OCI-LY7 (cell line): ENCODE data around the gene PLXNA1. TPM values are rescaled to one million over a fixed set of nuclear protein-coding genes. Genes with fewer than 3 reads are reported as not detected.

Source experiments
- BruUV-seq: library from RNA; stranded (reverse); fragments of 400-500 nt; replicated peaks from 2 replicates; lab custom pipeline; 2021; lab: Mats Ljungman, UMichigan
- CTCF ChIA-PET: fragments of 300-600 bp; sonication (Branson Sonifier 250); formaldehyde crosslinking; loops from one replicate; lab custom pipeline; 2022; ENCODE audit warnings: antibody characterized with exemption; ENCODE audit not compliant: unreplicated experiment; lab: Charles Lee
- POLR2A ChIA-PET: fragments of 300-600 bp; sonication (Branson Sonifier 250); formaldehyde crosslinking; loops from one replicate; lab custom pipeline; 2022; ENCODE audit warnings: antibody characterized with exemption; lab: Charles Lee
- DNase-seq: peaks from one replicate; pipeline ENCODE4 v3.0.0-alpha.2; 2015; ENCODE audit warnings: low spot score
- H2AFZ ChIP-seq: fragments of 200-600 bp; sonication (generic), shearing (Covaris generic); 2 replicates; pipeline ENCODE4 v1.6.1; 2014; ENCODE audit warnings: mild to moderate bottlenecking, antibody characterized with exemption, low read length, moderate library complexity
- H3K27ac ChIP-seq: fragments of 200-600 bp; sonication (generic); 2 replicates; pipeline ENCODE4 v1.5.1; 2014; ENCODE audit warnings: mixed run types, low read depth, mild to moderate bottlenecking, moderate library complexity, low read length, inconsistent platforms; ENCODE audit not compliant: poor library complexity, severe bottlenecking
- H3K36me3 ChIP-seq: fragments of 200-600 bp; sonication (generic); 2 replicates; pipeline ENCODE4 v1.6.1; 2014; ENCODE audit warnings: mild to moderate bottlenecking, antibody characterized with exemption, low read length, moderate library complexity, mixed read lengths; ENCODE audit not compliant: insufficient read depth
- H3K4me1 ChIP-seq: fragments of 200-600 bp; sonication (generic); 2 replicates; pipeline ENCODE4 v1.5.1; 2014; ENCODE audit warnings: mild to moderate bottlenecking, low read length; ENCODE audit not compliant: insufficient read depth, poor library complexity, severe bottlenecking
- H3K4me2 ChIP-seq: fragments of 200-600 bp; sonication (generic); 2 replicates; pipeline ENCODE4 v1.6.1; 2014; ENCODE audit warnings: mild to moderate bottlenecking, low read length
- H3K4me3 ChIP-seq: fragments of 200-600 bp; sonication (generic); 2 replicates; pipeline ENCODE4 v1.5.1; 2014; ENCODE audit warnings: mild to moderate bottlenecking, low read depth, low read length; ENCODE audit not compliant: poor library complexity, severe bottlenecking
- H3K79me2 ChIP-seq: fragments of 200-600 bp; sonication (generic); 2 replicates; pipeline ENCODE4 v1.6.1; 2016; ENCODE audit warnings: low read depth, mild to moderate bottlenecking, low read length, moderate library complexity, mixed read lengths; ENCODE audit not compliant: insufficient read depth
- H3K9me2 ChIP-seq: fragments of 200-600 bp; sonication (generic); 2 replicates; pipeline ENCODE4 v1.6.1; 2016; ENCODE audit warnings: mild to moderate bottlenecking, low read length, mixed read lengths; ENCODE audit not compliant: insufficient read depth
- H3K9me3 ChIP-seq: fragments of 200-600 bp; sonication (generic); 2 replicates; pipeline ENCODE4 v1.6.1; 2014; ENCODE audit warnings: mild to moderate bottlenecking, mixed run types, low read length, mixed read lengths
- H4K20me1 ChIP-seq: fragments of 200-600 bp; sonication (generic); 2 replicates; pipeline ENCODE4 v1.6.1; 2014; ENCODE audit warnings: mild to moderate bottlenecking, antibody characterized with exemption, low read length, moderate library complexity, mixed read lengths; ENCODE audit not compliant: insufficient read depth
- EZH2phosphoT487 ChIP-seq: fragments of 200-600 bp; sonication (generic); IDR thresholded peaks from 2 replicates; pipeline ENCODE4 v1.6.1; 2018; ENCODE audit warnings: low read depth, borderline replicate concordance, mild to moderate bottlenecking, mixed run types, antibody characterized with exemption, low read length, moderate library complexity, mixed read lengths
- intact Hi-C: fragments of 100-400 bp; cut with micrococcal nuclease; formaldehyde crosslinking; loops from one replicate; pipeline ENCODE4 v1.10.0; 2022; ENCODE audit not compliant: unreplicated experiment
- total RNA-seq, 2 experiments: library from RNA; depleted of rRNA in 1 of 2; stranded (reverse); fragments of >200 nt in 1 of 2; shearing (Covaris generic) in 1 of 2; gene quantifications; 2 replicates each; pipeline ENCODE4 v1.2.3, GENCODE V29; 2014 to 2022
- TF ChIP-seq, protein P1 (sequence below): fragments of 200-600 bp; sonication (generic); conservative IDR thresholded peaks from 2 replicates; pipeline ENCODE4 v1.5.1; 2014; ENCODE audit warnings: mild to moderate bottlenecking, antibody characterized with exemption, low read length, moderate library complexity, mixed read lengths

Gene PLXNA1
- total RNA-seq, 2 experiments from 2014 or later, result 3.6 to 4.4 TPM

DNA sequence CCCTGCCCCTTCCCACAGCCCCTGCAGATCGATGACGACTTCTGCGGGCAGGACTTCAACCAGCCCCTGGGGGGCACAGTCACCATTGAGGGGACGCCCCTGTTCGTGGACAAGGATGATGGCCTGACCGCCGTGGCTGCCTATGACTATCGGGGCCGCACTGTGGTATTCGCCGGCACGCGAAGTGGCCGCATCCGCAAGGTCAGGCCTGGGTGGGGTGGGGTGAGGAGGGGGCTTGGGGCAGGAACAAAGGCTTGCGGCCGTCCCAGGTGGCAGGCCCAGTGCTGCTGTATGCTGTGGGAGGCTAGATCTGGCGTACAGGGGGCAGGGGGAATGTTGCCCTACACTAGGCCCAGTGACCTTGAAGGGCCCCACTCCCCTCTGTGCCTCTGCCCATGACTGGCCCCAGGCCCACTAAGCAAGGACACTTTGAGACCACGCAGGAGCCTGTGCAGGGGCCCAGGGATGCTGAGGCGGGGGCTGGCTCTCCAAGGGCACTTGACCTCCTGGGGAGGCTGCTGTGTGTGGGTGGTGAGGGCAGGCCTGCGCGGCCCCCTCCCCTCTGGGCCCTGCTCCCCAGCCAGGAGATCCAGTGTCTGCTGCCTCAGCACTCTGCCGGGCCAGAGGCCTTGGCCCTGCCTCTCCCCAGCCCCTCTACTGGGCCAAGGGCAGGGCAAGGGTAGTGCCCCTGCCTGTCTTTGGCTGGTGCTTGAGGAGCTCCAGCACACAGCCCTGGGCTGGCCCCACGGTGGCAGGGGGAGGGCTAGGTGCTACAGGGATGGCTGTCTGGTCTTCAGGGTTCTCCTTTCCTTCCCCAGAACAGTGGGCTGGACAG is 8.7 kb downstream of the PLXNA1 start:
- no peak overlapping the region for H3K27ac ChIP-seq
- no peaks in the 10 kb centered on the region for H4K20me1 ChIP-seq
- no peaks in the 10 kb centered on the region for H3K36me3 ChIP-seq
- no peak overlapping the region for H2AFZ ChIP-seq
- ChIA-PET CTCF (no interaction called here), POLR2A (no interaction called here)
- no peaks in the 10 kb centered on the region for H3K79me2 ChIP-seq
- no peaks in the 10 kb centered on the region for H3K4me1 ChIP-seq
- H3K9me3 ChIP-seq, result no peaks in the 10 kb centered on the region
- no peak for DNase-seq
- H3K4me2 ChIP-seq, result no peak overlapping the region
- no peak overlapping the region for H3K4me3 ChIP-seq
- BruUV-seq, result no TSS peak
- intact Hi-C loops, result no loop called here
- H3K9me2 ChIP-seq, result no peaks in the 10 kb centered on the region
- no peak for TF ChIP-seq EZH2phosphoT487
- TF ChIP-seq, protein P1, sequence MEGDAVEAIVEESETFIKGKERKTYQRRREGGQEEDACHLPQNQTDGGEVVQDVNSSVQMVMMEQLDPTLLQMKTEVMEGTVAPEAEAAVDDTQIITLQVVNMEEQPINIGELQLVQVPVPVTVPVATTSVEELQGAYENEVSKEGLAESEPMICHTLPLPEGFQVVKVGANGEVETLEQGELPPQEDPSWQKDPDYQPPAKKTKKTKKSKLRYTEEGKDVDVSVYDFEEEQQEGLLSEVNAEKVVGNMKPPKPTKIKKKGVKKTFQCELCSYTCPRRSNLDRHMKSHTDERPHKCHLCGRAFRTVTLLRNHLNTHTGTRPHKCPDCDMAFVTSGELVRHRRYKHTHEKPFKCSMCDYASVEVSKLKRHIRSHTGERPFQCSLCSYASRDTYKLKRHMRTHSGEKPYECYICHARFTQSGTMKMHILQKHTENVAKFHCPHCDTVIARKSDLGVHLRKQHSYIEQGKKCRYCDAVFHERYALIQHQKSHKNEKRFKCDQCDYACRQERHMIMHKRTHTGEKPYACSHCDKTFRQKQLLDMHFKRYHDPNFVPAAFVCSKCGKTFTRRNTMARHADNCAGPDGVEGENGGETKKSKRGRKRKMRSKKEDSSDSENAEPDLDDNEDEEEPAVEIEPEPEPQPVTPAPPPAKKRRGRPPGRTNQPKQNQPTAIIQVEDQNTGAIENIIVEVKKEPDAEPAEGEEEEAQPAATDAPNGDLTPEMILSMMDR, result no peak

DNA sequence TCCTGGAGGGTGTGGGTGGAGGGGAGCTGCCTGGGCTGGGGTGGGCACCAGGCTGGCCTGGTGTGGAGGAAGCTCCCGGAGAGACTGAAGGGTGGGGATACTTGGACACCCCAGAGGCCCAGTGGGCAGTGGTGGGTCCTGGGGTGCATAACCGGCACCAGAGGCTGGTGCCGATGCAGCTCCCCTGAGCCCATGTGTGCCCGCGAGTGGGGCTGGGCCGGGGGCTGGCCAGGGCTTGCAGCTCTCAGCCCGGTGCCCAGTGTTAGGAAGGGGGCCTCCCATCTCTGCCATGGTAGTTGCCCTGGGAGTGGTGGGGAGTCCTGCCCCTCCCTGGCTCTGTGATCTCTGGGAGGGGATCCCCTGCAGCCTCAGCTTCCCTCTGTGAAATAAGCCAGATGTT is 9.3 kb downstream of the PLXNA1 start:
- POLR2A ChIA-PET, result no interaction called here
- H3K4me1 ChIP-seq, result no peaks in the 10 kb centered on the region
- H3K36me3 ChIP-seq, result no peaks in the 10 kb centered on the region
- no peak overlapping the region for H3K4me2 ChIP-seq
- H3K9me3 ChIP-seq, result no peaks in the 10 kb centered on the region
- H3K27ac ChIP-seq, result no peak overlapping the region
- H4K20me1 ChIP-seq, result no peaks in the 10 kb centered on the region
- intact Hi-C loops, result no loop called here
- H3K9me2 ChIP-seq, result no peaks in the 10 kb centered on the region
- no peak for TF ChIP-seq EZH2phosphoT487
- TF ChIP-seq, protein P1, result no peak
- DNase-seq, result no peak
- H2AFZ ChIP-seq, result no peak overlapping the region
- no peak overlapping the region for H3K4me3 ChIP-seq
- no TSS peak for BruUV-seq
- CTCF ChIA-PET, result no interaction called here
- H3K79me2 ChIP-seq, result no peaks in the 10 kb centered on the region

DNA sequence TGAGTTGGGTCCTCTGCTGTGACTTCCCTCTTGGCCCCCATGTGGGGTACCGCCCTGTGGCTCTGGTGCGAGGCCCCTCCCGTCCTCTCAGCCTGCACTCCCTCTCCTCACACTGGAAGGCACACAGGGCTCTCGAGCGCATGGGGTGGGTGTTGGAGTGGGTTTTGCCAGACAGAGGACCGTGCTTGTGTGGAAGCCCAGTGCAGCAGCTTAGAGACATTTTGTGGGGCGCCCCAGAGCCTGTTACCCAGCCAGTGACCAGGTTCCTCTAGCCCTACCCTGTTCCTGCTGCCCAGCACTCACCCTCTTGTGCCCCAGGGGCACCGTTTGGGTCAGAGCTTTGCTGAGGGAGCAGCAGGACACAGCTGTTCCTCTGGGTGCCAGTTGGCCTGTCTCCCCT is 9.9 kb downstream of the PLXNA1 start:
- Histone ChIP-seq H3K9me3 (no peaks in the 10 kb centered on the region), H3K4me2 (no peak overlapping the region), H2AFZ (no peak overlapping the region), H3K79me2 (no peaks in the 10 kb centered on the region), H3K36me3 (no peaks in the 10 kb centered on the region), H3K4me1 (no peaks in the 10 kb centered on the region), H3K9me2 (no peaks in the 10 kb centered on the region), H3K4me3 (no peak overlapping the region), H4K20me1 (no peaks in the 10 kb centered on the region), H3K27ac (no peak overlapping the region)
- intact Hi-C loops, result no loop called here
- POLR2A ChIA-PET, result interaction anchor here (0.5 kb wide), 1 partner anchor 272 kb away, joined by 6 read pairs; no protein-coding TSS in a partner anchor
- TF ChIP-seq EZH2phosphoT487, result no peak
- TF ChIP-seq, protein P1, result no peak
- no peak for DNase-seq
- BruUV-seq, result no TSS peak
- CTCF ChIA-PET, result no interaction called here
